ENCODE data around the gene PARP2. TPM values are rescaled to one million over a fixed set of nuclear protein-coding genes. Genes with fewer than 3 reads are reported as not detected.

Gene PARP2
- total and polyA plus RNA-seq, 9 of the 15 experiments (the other 6 are each of a cell fraction or from before 2014, with no cell fraction given), result 19.7 to 50.5 (median 29.9) TPM

DNA sequence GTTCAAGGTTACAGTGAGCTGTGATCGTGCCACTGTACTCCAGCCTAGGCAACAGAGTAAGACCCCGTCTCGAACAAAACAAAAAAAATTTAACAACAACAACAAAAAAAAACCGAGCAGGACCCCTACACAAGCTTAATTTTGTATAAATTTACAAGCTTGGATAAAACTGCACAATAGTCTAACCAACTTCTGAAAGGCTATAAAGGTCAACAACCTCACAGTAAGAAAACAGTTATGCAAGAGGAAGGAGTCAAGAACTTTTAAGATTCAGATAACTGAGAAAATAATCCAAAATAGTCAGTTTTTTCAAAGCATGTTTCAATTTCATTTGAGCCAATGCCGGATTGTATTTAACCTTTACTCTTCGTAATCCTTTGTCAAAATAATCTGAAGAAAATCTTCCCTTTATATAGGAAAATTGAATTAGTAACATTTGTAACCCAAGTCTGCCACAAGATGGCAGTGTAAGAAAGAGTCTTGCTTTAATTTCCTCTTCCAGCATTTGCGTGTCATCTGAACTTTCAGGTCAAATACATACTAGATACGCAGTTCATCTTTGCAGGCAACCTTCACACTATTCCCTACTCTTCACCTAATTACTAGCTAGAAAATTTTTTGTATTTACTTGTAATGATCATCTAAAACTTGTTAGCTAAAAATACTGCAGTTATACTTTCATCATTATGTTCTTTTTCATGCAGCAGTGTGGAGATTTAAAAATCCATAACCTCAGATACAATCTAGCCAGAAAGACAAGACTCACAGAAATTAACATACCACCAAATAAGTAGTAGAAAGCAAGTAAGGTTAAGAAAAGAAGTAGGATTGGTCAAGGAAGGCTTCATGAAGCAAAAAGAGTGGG is 16.2 kb upstream of the PARP2 start (continued):
- TF ChIP-seq, protein P1, sequence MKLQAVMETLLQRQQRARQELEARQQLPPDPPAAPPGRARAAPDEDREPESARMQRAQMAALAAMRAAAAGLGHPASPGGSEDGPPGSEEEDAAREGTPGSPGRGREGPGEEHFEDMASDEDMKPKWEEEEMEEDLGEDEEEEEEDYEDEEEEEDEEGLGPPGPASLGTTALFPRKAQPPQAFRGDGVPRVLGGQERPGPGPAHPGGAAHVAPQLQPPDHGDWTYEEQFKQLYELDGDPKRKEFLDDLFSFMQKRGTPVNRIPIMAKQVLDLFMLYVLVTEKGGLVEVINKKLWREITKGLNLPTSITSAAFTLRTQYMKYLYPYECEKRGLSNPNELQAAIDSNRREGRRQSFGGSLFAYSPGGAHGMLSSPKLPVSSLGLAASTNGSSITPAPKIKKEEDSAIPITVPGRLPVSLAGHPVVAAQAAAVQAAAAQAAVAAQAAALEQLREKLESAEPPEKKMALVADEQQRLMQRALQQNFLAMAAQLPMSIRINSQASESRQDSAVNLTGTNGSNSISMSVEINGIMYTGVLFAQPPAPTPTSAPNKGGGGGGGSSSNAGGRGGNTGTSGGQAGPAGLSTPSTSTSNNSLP (IDR thresholded peaks at IDR 0.05; ENCODE audit: borderline replicate concordance, low read depth, low read length), result peak; percentile 68; the same call in 1 of the 2 replicates
- no peak for TF ChIP-seq CHD1 (IDR thresholded peaks at IDR 0.05; ENCODE audit: low read length)
- no peak for TF ChIP-seq ZNF551 (CRISPR knock-in tag; IDR thresholded peaks at IDR 0.05)
- TF ChIP-seq ATF1 (CRISPR knock-in tag; IDR thresholded peaks at IDR 0.05), result no peak
- 0 out of 2 replicates have a peak, but pooled peaks have one; percentile 23 for TF ChIP-seq ATF1 (tag; IDR thresholded peaks at IDR 0.05)
- no peak for TF ChIP-seq ESRRB (CRISPR knock-in tag; IDR thresholded peaks at IDR 0.05; ENCODE audit: borderline replicate concordance)
- no peak for TF ChIP-seq RB1 (IDR thresholded peaks at IDR 0.05; ENCODE audit: low read depth)
- no peak for TF ChIP-seq YY1 (IDR thresholded peaks at IDR 0.05; ENCODE audit: borderline replicate concordance in 1 of 3, control insufficient read depth in 1 of 3, extremely low read depth in 1 of 3, insufficient read depth in 3 of 3, insufficient read length in 1 of 3, insufficient replicate concordance in 2 of 3, low read depth in 1 of 3, low read length in 2 of 3)
- TF ChIP-seq CHD2 (IDR thresholded peaks at IDR 0.05; ENCODE audit: low read depth, low read length), result no peak
- TF ChIP-seq NR2C1 (IDR thresholded peaks at IDR 0.05), result 0 out of 2 replicates have a peak, but pooled peaks have one; percentile 37
- no peak for TF ChIP-seq NR2C1 (tag; IDR thresholded peaks at IDR 0.05)
- TF ChIP-seq, protein P2, sequence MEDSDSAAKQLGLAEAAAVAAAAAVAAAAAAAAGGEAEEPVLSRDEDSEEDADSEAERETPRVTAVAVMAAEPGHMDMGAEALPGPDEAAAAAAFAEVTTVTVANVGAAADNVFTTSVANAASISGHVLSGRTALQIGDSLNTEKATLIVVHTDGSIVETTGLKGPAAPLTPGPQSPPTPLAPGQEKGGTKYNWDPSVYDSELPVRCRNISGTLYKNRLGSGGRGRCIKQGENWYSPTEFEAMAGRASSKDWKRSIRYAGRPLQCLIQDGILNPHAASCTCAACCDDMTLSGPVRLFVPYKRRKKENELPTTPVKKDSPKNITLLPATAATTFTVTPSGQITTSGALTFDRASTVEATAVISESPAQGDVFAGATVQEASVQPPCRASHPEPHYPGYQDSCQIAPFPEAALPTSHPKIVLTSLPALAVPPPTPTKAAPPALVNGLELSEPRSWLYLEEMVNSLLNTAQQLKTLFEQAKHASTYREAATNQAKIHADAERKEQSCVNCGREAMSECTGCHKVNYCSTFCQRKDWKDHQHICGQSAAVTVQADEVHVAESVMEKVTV (CRISPR knock-in tag; IDR thresholded peaks at IDR 0.05), result peak; percentile 45; the same call in 1 of the 2 replicates

All from K562 (cell line).